Ovary (tissue), 3 donors: ENCODE data around the gene RSBN1.

ENCODE experiments used
- POLR2A ChIP-seq: fragments of 450-650 bp; IDR thresholded peaks from one replicate; pipeline ENCODE4 v1.6.1; 2017; ENCODE audit warnings: antibody characterized with exemption, mild to moderate bottlenecking, moderate library complexity
- TF ChIP-seq, protein P1 (sequence below), 3 donors: fragments of 450-650 bp in 2 of 3; fragments of 200-600 bp in 1 of 3; IDR thresholded peaks; one replicate each; pipeline versions ENCODE4 v1.5.1 to v1.8.0; 2016 to 2022; ENCODE audit warnings: antibody characterized with exemption in 3 of 3, mild to moderate bottlenecking in 1 of 3
- donor health status: DM: no; HTN: no; CAD: no.

DNA sequence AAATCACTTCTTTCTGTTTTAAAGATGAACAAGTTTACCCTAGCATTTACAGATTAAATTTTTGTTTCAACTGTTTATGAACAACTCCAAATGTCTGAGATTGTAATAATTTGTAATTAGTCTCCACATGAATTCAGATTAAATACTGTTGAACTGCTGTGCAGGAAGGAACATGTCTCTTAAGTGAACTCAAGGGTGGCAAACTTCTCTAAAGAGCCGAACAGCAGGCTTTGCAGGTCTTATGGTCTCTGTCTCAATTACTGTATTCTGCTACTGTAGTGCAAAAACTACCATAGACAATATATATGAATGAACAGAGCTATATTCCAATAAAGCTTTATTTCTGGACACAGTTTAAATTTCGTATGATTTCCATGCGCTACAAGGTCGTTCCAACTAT lies 6.6 kb downstream of the RSBN1 start:
- TF ChIP-seq, protein P1, sequence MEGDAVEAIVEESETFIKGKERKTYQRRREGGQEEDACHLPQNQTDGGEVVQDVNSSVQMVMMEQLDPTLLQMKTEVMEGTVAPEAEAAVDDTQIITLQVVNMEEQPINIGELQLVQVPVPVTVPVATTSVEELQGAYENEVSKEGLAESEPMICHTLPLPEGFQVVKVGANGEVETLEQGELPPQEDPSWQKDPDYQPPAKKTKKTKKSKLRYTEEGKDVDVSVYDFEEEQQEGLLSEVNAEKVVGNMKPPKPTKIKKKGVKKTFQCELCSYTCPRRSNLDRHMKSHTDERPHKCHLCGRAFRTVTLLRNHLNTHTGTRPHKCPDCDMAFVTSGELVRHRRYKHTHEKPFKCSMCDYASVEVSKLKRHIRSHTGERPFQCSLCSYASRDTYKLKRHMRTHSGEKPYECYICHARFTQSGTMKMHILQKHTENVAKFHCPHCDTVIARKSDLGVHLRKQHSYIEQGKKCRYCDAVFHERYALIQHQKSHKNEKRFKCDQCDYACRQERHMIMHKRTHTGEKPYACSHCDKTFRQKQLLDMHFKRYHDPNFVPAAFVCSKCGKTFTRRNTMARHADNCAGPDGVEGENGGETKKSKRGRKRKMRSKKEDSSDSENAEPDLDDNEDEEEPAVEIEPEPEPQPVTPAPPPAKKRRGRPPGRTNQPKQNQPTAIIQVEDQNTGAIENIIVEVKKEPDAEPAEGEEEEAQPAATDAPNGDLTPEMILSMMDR (IDR thresholded peaks at IDR 0.05): no peak
- TF ChIP-seq POLR2A: no peak
